ENCODE results near the gene ID1.
"Not testable (repeated sequence)": the region's sequence is repeated elsewhere in the genome, so short reads cannot be mapped to it uniquely, and the experiment has no call there.

Gene ID1

DNA sequence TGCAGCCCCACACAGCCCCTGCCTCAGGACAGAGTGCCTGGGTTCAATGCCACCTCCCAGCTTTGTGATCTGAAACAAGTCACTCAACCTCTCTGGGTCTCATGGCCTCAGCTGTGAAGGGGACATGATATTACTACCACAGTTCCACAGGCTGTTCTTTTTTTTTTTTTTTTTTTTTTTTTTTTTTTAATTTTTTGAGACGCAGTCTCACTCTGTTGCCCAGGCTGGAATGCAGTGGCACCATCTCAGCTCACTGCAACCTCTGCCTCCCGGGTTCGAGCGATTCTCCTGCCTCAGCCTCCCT, 8.7 kb upstream of the ID1 start:
- H3K4me3 Mint-ChIP-seq; DNase-seq (ENCODE audit: low spot score in 2 of 2); H3K4me1 Mint-ChIP-seq; H3K27me3 Mint-ChIP-seq; H3K9me3 Mint-ChIP-seq; H3K36me3 Mint-ChIP-seq (ENCODE audit: insufficient read depth); ATAC-seq (replicated peaks; ENCODE audit: extremely low read depth, poor library complexity, severe bottlenecking); H3K27ac Mint-ChIP-seq (ENCODE audit: low read depth): not testable (repeated sequence)

DNA sequence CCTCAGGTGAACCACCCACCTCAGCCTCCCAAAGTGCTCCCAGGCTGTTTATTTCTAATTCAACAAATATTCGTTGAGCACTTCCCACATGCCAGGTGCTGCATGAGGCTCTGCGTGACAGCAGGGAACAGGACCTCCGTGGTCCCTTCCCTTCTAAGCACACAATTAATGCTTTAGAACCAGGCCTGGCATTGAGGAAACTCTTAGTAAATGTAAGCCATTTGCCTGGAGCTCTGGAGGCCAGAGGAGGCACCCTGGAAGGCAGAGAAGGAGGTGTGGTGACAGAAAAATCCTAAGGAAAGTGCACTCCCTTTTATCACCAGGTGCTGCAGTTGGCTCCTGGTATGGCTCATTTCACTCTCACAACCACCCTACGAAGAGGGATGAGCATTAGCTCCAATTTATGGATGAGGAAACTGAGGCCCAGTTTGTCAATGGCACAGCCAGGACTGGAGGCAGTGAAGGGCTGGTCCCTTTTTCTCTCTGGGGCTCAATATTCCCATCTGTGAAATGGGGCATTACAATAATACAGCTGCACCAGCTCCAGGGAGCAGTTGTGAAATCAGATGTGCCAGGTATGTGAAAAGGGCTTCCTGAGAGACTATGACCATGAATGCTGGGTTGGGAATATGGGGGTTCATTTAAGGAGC, 8.1 kb upstream of the ID1 start:
- peaks cover 8% of the 10 kb centered on the region for H3K27me3 Mint-ChIP-seq
- no peak overlapping the region for H3K4me3 Mint-ChIP-seq
- no peaks in the 10 kb centered on the region for H3K9me3 Mint-ChIP-seq
- no peak for DNase-seq (ENCODE audit: low spot score in 2 of 2)
- no peaks in the 10 kb centered on the region for H3K36me3 Mint-ChIP-seq (ENCODE audit: insufficient read depth)
- ATAC-seq (replicated peaks; ENCODE audit: extremely low read depth, poor library complexity, severe bottlenecking): no peak
- no peaks in the 10 kb centered on the region for H3K4me1 Mint-ChIP-seq
- no peak overlapping the region for H3K27ac Mint-ChIP-seq (ENCODE audit: low read depth)

DNA sequence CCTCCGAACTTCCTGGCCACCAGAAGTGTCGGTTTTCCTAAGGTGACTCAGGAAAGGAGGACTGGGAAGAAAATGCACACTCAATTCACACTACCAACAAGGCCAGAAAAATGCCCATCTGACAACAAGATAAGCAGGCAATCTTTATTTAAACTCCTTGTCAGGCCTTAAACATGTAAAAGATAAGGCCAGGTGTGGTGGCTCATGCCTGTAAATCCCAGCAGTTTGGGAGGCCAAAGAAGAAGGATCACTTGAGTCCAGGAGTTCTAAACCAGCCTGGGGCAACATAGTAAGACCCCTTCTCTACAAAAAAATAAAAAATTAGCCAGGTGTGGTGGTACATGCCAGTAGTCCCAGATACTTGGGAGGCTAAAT, 7.6 kb upstream of the ID1 start:
- Mint-ChIP-seq H3K27me3 (peaks cover 11% of the 10 kb centered on the region), H3K4me3 (no peak overlapping the region), H3K9me3 (no peaks in the 10 kb centered on the region), H3K27ac (ENCODE audit: low read depth) (no peak overlapping the region), H3K4me1 (peaks cover 3% of the 10 kb centered on the region), H3K36me3 (ENCODE audit: insufficient read depth) (peaks cover under 1% of the 10 kb centered on the region)
- DNase-seq (ENCODE audit: low spot score in 2 of 2): no peak
- no peak for ATAC-seq (replicated peaks; ENCODE audit: extremely low read depth, poor library complexity, severe bottlenecking)

DNA sequence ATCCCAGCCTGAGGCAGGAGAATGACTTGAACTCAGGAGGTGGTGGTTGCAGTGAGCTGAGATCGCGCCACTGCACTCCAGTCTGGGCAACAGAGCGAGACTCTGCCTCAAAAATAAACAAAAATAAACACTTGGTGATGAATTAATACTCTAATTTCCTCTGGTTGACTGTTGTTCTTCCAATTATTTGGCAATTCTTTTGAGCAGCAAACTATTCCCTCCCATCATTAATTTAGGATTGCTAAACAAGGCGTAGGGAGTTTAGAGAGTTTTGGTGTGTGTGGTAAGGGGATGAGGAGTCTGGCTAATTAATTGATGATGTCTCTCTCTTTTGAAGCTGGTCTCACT, 2.7 kb upstream of the ID1 start:
- ATAC-seq (replicated peaks; ENCODE audit: extremely low read depth, poor library complexity, severe bottlenecking): no peak
- DNase-seq (ENCODE audit: low spot score in 2 of 2): no peak
- Mint-ChIP-seq H3K36me3 (ENCODE audit: insufficient read depth) (peaks cover 16% of the 10 kb centered on the region), H3K9me3 (no peaks in the 10 kb centered on the region), H3K4me3 (peak overlapping the region; percentile 50), H3K4me1 (peaks cover 35% of the 10 kb centered on the region), H3K27me3 (peaks cover 26% of the 10 kb centered on the region), H3K27ac (ENCODE audit: low read depth) (peak overlapping the region; percentile 12)

DNA sequence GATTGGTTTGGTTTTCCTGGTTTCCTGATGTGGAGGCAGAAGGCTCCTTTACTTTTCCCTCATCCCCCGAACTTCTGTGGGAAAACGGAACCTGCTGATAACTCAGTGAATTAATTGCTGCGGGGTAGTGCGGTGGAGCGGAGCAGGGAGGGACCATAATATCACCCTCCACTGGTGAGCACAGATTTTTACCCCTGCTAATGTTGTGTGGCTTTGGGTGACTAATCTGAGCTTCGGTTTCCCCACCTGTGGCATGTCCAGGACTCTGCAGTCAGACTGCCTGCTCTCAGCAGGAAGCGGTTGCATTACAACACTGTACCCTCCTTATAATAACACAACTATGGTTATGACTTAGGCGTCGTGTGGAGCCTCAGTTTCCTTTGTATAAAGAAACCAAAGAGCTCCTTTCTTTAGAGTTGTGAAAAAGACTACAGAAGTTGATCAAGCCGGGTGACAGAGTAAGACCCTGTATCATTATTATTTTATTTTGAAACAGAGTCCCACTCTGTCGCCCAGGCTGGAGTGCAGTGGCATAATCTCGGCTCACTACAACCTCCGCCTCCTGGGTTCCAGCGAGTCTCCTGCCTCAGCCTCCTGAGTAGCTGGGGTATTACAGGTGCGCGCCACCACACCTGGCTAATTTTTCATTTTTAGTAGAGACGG, 2.2 kb upstream of the ID1 start:
- DNase-seq (ENCODE audit: low spot score in 2 of 2) (peak in 1 of 2 donors; percentile 52), ATAC-seq (replicated peaks; ENCODE audit: extremely low read depth, poor library complexity, severe bottlenecking) (peak; percentile 75)
- H3K9me3 Mint-ChIP-seq: no peaks in the 10 kb centered on the region
- peak overlapping the region; percentile 50 for H3K4me3 Mint-ChIP-seq
- H3K36me3 Mint-ChIP-seq (ENCODE audit: insufficient read depth): peaks cover 16% of the 10 kb centered on the region
- H3K27ac Mint-ChIP-seq (ENCODE audit: low read depth): peak overlapping the region; percentile 12
- peaks cover 31% of the 10 kb centered on the region for H3K27me3 Mint-ChIP-seq
- H3K4me1 Mint-ChIP-seq: peaks cover 35% of the 10 kb centered on the region

DNA sequence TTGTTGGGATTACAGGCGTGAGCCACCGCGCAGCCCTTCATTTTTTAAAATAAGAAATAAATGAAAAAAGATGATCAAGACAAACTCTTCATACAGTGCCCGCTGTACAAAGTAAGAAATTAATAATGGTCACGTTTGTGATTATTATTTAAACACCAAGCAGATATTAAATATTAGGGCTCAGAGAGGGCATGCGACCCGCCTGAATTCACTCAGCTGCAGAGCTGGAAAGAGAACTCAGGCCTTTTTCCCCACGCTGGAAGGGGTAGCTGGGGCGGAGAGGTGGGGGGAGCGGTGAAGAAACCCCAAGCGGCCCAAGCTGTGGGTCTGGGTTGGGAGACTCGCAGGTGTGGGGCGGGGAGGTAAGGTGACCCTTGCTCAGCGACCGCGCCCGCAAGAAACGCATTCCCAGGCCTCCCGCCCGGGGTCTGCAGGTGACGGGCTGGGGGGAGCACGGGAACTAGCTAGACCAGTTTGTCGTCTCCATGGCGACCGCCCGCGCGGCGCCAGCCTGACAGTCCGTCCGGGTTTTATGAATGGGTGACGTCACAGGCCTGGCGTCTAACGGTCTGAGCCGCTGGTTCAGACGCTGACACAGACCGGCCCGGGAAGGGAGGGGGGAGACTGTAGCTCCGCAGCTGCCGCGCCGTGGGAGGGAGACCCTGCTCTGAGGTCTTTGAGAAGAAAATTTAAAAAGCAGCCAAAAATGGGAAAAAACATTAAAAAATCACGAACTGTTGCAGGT, 1.1 kb upstream of the ID1 start:
- H3K36me3 Mint-ChIP-seq (ENCODE audit: insufficient read depth): peaks cover 16% of the 10 kb centered on the region
- ATAC-seq (replicated peaks; ENCODE audit: extremely low read depth, poor library complexity, severe bottlenecking) (peak; percentile 45), DNase-seq (ENCODE audit: low spot score in 2 of 2) (peak; percentile 61 to 75)
- peaks cover 32% of the 10 kb centered on the region for H3K27me3 Mint-ChIP-seq
- H3K9me3 Mint-ChIP-seq: no peaks in the 10 kb centered on the region
- H3K27ac Mint-ChIP-seq (ENCODE audit: low read depth): peak overlapping the region; percentile 81
- H3K4me3 Mint-ChIP-seq: peak overlapping the region; percentile 91
- H3K4me1 Mint-ChIP-seq: peaks cover 35% of the 10 kb centered on the region

DNA sequence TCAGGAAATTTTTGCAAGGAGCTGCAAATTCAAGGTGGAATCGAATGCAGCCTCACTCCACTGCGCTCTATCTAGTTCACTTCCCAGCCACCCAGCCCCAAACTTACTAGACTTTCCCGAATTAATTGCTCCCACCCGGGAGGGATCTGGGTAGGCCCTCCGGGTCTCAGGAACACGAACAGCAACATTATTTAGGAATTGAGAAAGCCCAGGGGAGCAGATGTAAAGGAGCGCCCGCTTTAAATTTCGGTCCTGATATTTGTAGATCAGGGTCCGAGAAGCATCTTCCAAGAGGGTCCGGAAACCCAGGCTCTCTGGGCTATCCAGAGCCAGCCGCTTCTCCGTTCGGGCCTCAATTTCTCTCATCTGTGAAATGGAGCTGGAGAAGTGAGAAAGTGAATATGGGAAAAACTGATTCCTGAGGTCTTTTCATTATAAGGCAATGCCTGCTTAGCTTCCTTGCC, 490 bp upstream of the ID1 start:
- Mint-ChIP-seq H3K9me3 (no peaks in the 10 kb centered on the region), H3K4me3 (peak overlapping the region; percentile 91), H3K4me1 (peaks cover 35% of the 10 kb centered on the region), H3K27ac (ENCODE audit: low read depth) (peak overlapping the region; percentile 81), H3K27me3 (peaks cover 32% of the 10 kb centered on the region), H3K36me3 (ENCODE audit: insufficient read depth) (peaks cover 16% of the 10 kb centered on the region)
- ATAC-seq (replicated peaks; ENCODE audit: extremely low read depth, poor library complexity, severe bottlenecking) (no peak), DNase-seq (ENCODE audit: low spot score in 2 of 2) (no peak)

DNA sequence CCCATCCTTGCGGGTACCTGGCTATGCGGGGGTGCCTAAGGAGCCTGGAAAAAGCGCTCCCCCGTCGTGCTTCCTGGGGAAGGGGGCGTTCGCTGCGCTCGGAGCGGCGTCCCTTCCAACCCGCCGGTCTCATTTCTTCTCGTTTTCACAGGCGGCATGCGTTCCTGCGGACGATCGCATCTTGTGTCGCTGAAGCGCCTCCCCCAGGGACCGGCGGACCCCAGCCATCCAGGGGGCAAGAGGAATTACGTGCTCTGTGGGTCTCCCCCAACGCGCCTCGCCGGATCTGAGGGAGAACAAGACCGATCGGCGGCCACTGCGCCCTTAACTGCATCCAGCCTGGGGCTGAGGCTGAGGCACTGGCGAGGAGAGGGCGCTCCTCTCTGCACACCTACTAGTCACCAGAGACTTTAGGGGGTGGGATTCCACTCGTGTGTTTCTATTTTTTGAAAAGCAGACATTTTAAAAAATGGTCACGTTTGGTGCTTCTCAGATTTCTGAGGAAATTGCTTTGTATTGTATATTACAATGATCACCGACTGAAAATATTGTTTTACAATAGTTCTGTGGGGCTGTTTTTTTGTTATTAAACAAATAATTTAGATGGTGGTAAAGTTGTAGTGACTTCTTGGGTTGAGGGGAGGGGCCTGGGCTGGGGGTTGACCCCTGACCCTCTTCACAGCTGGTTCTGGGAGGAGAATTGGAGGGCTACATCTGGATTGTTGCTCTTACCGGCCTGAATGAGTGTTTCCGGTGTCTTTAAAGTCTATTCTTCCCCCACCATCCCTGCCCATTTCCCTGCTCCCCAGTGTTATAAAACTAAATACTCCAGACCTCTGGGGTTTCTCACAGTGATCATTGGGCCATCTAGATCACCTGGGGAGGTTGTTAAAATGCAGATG, 1.1 kb downstream of the ID1 start:
- Mint-ChIP-seq H3K4me3 (peak overlapping the region; percentile 91), H3K36me3 (ENCODE audit: insufficient read depth) (peaks cover 16% of the 10 kb centered on the region), H3K27ac (ENCODE audit: low read depth) (no peak overlapping the region), H3K9me3 (no peaks in the 10 kb centered on the region), H3K4me1 (peaks cover 35% of the 10 kb centered on the region), H3K27me3 (peaks cover 32% of the 10 kb centered on the region)
- ATAC-seq (replicated peaks; ENCODE audit: extremely low read depth, poor library complexity, severe bottlenecking) (no peak), DNase-seq (ENCODE audit: low spot score in 2 of 2) (no peak)

DNA sequence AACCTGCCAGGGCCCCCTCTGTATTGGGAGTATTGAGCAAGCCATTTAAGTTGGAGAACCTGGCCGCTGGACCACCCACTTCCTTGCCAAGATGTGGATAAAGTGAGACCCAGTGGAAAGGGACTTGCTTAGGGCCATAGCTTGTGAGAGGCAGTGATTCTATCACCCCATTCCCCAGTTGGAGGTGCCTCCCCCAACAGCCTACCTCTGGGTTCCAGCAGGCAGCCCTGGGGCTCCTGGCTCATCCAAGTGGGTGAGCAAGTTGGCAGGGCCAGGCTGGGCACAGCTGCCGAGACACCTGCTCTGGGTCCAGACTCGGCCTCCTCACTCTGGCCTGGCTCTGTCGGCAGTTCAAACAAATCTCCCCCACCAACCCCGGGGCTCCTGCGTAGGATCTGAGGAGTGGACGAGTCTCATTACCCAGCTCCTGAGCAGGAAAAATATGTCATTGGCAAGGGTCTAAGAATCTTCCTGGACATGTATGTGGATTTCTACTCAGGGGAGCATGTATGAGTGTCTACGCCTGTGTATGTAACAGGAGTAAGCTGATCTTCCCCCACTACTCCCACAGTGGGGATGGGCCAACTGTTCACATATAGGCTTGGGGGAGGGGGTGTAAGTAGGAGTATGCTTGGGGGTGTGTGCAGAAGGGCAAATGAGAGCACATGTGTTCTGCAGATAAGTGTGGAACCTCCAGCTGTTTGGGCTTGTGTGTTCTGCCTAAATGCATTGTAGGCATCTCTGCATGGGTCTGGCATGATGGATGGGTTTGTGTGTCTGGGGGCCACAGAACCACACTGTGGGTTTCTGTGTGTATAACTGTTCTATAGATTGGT, 1.9 kb downstream of the ID1 start:
- Mint-ChIP-seq H3K27me3 (peaks cover 32% of the 10 kb centered on the region), H3K4me1 (peaks cover 35% of the 10 kb centered on the region)
- no peak for ATAC-seq (replicated peaks; ENCODE audit: extremely low read depth, poor library complexity, severe bottlenecking)

DNA sequence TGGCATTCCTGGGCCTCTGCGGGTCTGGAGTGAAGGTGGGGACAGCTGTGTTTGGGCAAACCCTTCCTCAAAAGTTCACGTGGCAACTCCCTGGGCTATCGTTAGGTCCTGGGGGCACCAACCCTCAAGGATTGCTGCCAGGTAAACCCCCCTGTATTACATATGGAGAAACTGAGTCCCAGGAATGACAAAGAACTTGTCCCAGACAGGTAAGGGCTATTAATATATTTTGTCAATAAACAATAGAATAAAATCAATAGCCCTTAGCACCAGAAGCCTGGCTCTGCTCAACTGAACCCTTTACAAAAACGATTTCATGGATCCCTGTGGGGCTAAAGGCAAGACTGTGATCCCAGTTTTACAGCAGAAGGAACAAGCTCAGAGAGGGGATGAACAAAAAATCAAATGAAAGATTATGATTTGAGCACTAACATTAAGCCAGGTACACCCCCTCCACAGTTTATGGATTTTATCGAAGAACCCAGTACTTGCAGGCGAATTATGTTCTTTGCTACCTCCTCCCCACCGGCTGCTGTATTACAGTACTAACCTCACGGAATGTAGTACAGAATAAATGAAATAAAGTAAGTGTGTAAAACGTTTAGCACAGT, 2.7 kb downstream of the ID1 start:
- Mint-ChIP-seq H3K27me3 (peaks cover 26% of the 10 kb centered on the region), H3K9me3 (no peaks in the 10 kb centered on the region), H3K4me1 (peaks cover 32% of the 10 kb centered on the region), H3K36me3 (ENCODE audit: insufficient read depth) (peaks cover 14% of the 10 kb centered on the region), H3K27ac (ENCODE audit: low read depth) (no peak overlapping the region), H3K4me3 (no peak overlapping the region)
- no peak for DNase-seq (ENCODE audit: low spot score in 2 of 2)
- no peak for ATAC-seq (replicated peaks; ENCODE audit: extremely low read depth, poor library complexity, severe bottlenecking)

More for the DNA sequence above, 1.9 kb downstream of the ID1 start:
- Mint-ChIP-seq H3K27ac (ENCODE audit: low read depth) (no peak overlapping the region), H3K36me3 (ENCODE audit: insufficient read depth) (peaks cover 16% of the 10 kb centered on the region), H3K9me3 (no peaks in the 10 kb centered on the region), H3K4me3 (peak overlapping the region; percentile 91)
- no peak for DNase-seq (ENCODE audit: low spot score in 2 of 2)

DNA sequence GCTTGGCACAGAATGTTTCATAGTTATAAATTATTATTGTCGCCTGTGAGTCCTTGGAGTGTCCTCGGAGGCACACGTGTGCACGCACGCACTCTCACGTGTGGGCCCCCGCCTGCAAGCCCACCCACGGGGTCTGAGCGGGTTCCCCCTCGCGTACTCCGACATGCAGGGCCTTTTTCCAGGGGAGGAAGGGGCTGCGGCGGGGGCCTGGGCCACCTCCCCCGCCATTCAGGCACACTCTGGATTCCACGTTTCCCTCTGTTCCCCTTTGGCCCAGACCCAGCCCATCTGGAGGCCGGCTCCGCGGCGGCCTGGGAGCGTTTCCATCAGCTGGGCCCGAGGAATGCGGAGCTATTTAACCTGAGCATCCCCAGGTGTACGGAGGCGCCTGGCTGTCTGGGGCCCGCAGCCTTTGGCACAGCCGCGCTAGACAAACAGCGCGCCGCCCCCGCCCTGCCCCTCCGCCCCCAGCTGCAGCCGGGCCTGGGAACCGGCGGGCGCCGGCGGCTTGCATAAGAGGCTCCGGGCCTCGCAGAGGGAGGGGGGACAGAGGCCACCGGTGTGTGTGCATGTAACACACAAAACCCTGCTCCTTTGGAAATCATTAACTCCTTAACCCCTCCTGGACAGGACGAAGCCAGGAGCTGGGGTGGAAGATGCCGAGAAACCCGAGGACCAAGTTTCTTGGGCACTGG, 3.3 kb downstream of the ID1 start:
- Mint-ChIP-seq H3K36me3 (ENCODE audit: insufficient read depth) (peaks cover 12% of the 10 kb centered on the region), H3K27me3 (peaks cover 21% of the 10 kb centered on the region), H3K4me3 (no peak overlapping the region), H3K4me1 (peaks cover 32% of the 10 kb centered on the region), H3K9me3 (no peaks in the 10 kb centered on the region), H3K27ac (ENCODE audit: low read depth) (no peak overlapping the region)
- ATAC-seq (replicated peaks; ENCODE audit: extremely low read depth, poor library complexity, severe bottlenecking) (no peak), DNase-seq (ENCODE audit: low spot score in 2 of 2) (no peak)

Data from central memory CD8-positive, alpha-beta T cell (primary cell).